ENCODE results near the gene AUP1.

DNA sequence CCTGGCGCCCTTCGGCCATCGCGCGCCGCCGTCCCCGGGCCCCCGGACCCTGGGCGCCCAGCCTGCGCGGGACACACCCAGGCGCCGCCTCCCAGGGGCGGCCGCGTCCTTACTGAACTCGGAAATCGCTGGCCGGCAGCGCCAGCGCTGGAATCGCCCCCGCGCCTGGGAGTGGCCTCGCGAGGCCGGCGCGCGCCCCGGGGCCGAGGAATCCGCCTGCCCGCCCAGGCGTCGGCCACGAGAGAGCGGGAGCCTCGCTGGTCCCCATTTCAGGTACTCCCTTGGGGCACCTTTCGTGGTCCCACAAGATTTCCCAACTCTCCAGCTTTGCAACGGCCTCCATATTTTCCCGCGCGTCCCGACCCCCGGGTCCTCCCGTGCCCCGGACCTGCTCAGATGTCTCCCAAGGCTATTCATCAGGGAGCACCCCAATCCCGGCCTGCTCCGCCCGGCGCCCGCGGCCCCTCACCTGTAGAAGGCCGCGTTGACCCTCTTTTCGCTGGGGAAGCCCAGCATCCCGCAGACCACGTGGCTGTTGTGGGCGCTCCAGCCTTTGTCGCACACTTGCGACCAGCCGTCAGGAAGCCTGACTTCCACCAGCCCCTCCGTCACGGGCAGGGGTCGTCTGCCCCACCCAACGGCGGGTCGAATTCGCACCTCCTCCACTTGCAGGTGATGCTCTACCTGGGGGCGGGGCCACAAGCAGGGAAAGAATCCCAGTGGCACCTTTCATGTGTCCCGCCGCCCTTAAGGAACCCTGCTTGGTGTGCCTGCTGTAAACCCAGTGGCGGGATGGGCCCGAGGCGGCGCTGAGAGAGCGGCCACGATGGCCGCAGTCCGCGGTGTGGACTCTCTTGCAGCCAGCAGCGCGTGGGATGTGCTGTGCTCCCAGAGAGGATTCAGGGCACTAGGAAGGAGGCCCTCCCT, 19.7 kb upstream of the AUP1 start:
- TF ChIP-seq, protein P1, sequence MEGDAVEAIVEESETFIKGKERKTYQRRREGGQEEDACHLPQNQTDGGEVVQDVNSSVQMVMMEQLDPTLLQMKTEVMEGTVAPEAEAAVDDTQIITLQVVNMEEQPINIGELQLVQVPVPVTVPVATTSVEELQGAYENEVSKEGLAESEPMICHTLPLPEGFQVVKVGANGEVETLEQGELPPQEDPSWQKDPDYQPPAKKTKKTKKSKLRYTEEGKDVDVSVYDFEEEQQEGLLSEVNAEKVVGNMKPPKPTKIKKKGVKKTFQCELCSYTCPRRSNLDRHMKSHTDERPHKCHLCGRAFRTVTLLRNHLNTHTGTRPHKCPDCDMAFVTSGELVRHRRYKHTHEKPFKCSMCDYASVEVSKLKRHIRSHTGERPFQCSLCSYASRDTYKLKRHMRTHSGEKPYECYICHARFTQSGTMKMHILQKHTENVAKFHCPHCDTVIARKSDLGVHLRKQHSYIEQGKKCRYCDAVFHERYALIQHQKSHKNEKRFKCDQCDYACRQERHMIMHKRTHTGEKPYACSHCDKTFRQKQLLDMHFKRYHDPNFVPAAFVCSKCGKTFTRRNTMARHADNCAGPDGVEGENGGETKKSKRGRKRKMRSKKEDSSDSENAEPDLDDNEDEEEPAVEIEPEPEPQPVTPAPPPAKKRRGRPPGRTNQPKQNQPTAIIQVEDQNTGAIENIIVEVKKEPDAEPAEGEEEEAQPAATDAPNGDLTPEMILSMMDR (IDR thresholded peaks at IDR 0.05): no peak
- TF ChIP-seq POLR2A (IDR thresholded peaks at IDR 0.05): peak; percentile 35 to 46
